CD4-positive, CD25-positive, alpha-beta regulatory T cell (primary cell): ENCODE data around the gene OTOA. TPM values are rescaled to one million over a fixed set of nuclear protein-coding genes. Genes with fewer than 3 reads are reported as not detected.
"Not testable (repeated sequence)": the region's sequence is repeated elsewhere in the genome, so short reads cannot be mapped to it uniquely, and the experiment has no call there.

Source experiments
- ATAC-seq, 2 donors: fragments of 150-1000 bp; cut with Tn5 transposase; one replicate each; pipeline ENCODE4 v1.10.0; 2021; ENCODE audit warnings: low read depth in 2 of 2, moderate number of reproducible peaks in 2 of 2, moderate library complexity in 1 of 2
- DNase-seq, 3 donors: peaks; one replicate each; pipeline versions ENCODE4 v3.0.0 to v3.0.0-alpha.2; 2012 to 2022; ENCODE audit warnings: mixed read lengths in 1 of 3
- H3K27ac ChIP-seq: one replicate; pipeline ENCODE4 v1.7.0; 2013; ENCODE audit warnings: mild to moderate bottlenecking, low read length; ENCODE audit not compliant: insufficient read depth, poor library complexity, severe bottlenecking
- H3K27me3 ChIP-seq: one replicate; pipeline ENCODE4 v1.7.0; 2013; ENCODE audit warnings: low read length; ENCODE audit not compliant: control insufficient read depth, insufficient read depth
- H3K36me3 ChIP-seq: one replicate; pipeline ENCODE4 v1.7.0; 2013; ENCODE audit warnings: mild to moderate bottlenecking, low read length, moderate library complexity; ENCODE audit not compliant: control insufficient read depth, insufficient read depth
- H3K4me1 ChIP-seq: 2 replicates; pipeline ENCODE4 v1.7.0; 2013; ENCODE audit warnings: mild to moderate bottlenecking, low read length; ENCODE audit not compliant: insufficient read depth, control insufficient read depth, poor library complexity, severe bottlenecking
- H3K4me3 ChIP-seq: one replicate; pipeline ENCODE4 v1.7.0; 2013; ENCODE audit warnings: low read depth, mild to moderate bottlenecking, low read length, moderate library complexity
- H3K9me3 ChIP-seq, 2 experiments: 1 replicate in 1 of 2; 2 replicates in 1 of 2; pipeline ENCODE4 v1.7.0; 2013; ENCODE audit warnings: low read length in 2 of 2, mild to moderate bottlenecking in 1 of 2, moderate library complexity in 1 of 2; ENCODE audit not compliant: control insufficient read depth in 2 of 2
- H3K27ac Mint-ChIP-seq, 3 donors: one replicate each; pipeline ENCODE4 v1.8.0; 2020 to 2022; ENCODE audit warnings: mild to moderate bottlenecking in 3 of 3, mixed read lengths in 3 of 3, moderate library complexity in 2 of 3
- H3K27me3 Mint-ChIP-seq: one replicate; pipeline ENCODE4 v1.8.0; 2022; ENCODE audit warnings: mild to moderate bottlenecking, mixed read lengths
- H3K36me3 Mint-ChIP-seq: one replicate; pipeline ENCODE4 v1.8.0; 2020; ENCODE audit warnings: mixed read lengths
- H3K4me1 Mint-ChIP-seq, 4 donors: one replicate each; pipeline ENCODE4 v1.8.0; 2020 to 2022; ENCODE audit warnings: mixed read lengths in 4 of 4, mild to moderate bottlenecking in 1 of 4
- H3K4me3 Mint-ChIP-seq, 4 donors: one replicate each; pipeline ENCODE4 v1.8.0; 2020 to 2022; ENCODE audit warnings: mild to moderate bottlenecking in 4 of 4, mixed read lengths in 4 of 4, moderate library complexity in 3 of 4
- H3K9me3 Mint-ChIP-seq, 7 donors: one replicate each; pipeline ENCODE4 v1.8.0; 2020 to 2022; ENCODE audit warnings: mixed read lengths in 7 of 7, mild to moderate bottlenecking in 3 of 7, moderate library complexity in 2 of 7
- polyA plus RNA-seq, 4 donors: library from polyadenylated mRNA; unstranded; fragments of 300-500 nt; fragmentation: Illumina TruSeq; gene quantifications; one replicate each; pipeline ENCODE4 v1.2.3, GENCODE V29; 2021
- total RNA-seq: library from RNA; stranded (reverse); gene quantifications from one replicate; pipeline ENCODE4 v1.2.3, GENCODE V29; 2022

OTOA gene
- total and polyA plus RNA-seq, 5 donors from 2014 or later = not detected

DNA sequence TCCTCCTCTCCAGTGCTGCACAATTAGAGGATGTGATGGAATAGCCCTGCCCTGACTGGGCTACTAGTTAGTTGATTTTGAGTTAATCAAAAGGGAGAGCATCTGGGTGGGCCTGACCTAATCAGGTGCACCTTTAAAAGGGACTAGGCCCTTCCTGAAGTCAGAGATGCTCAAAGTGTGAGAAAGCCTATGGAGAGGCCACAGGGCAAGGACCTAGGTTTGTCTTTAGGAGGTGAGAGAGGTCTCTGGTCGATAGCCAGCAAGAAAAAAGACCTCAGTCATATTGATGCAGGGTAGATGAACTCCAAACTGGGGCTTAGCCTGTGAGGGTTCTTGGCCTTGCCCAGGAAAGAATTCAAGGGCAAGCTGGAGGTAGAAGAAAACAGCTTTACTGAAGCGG is 104.5 kb downstream of the OTOA start:
- H3K27me3 Mint-ChIP-seq, H3K9me3 Mint-ChIP-seq, H3K27me3 ChIP-seq, DNase-seq, ATAC-seq, H3K9me3 ChIP-seq, H3K27ac ChIP-seq, H3K36me3 Mint-ChIP-seq, H3K4me3 ChIP-seq, H3K4me1 Mint-ChIP-seq, H3K4me3 Mint-ChIP-seq, H3K4me1 ChIP-seq, H3K36me3 ChIP-seq, H3K27ac Mint-ChIP-seq: not testable (repeated sequence)

DNA sequence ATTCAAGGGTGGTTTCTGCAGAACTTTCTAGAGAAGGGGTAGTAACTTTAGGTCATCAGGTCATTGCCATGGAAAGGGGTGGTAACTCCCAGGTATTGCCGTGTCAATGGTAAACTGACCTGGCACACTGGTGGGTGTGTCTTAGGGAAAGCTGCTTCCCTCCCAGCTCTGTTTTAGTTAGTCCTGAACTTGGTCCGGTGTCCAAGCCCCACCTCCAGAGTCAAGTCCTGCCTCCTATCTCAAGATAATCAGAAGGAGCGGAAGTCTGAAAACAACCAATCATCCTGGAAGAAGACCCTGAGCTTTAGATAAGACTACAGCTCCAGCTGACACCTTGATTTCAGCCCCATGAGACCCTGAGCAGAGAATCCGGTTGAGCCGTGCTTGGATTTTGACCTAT is 105.0 kb downstream of the OTOA start:
- H3K9me3 Mint-ChIP-seq, H3K9me3 ChIP-seq, H3K27me3 Mint-ChIP-seq, H3K36me3 Mint-ChIP-seq, H3K27ac ChIP-seq, H3K4me3 ChIP-seq, H3K4me1 ChIP-seq, DNase-seq, H3K36me3 ChIP-seq, H3K4me3 Mint-ChIP-seq, ATAC-seq, H3K27me3 ChIP-seq, H3K4me1 Mint-ChIP-seq, H3K27ac Mint-ChIP-seq: not testable (repeated sequence)

DNA sequence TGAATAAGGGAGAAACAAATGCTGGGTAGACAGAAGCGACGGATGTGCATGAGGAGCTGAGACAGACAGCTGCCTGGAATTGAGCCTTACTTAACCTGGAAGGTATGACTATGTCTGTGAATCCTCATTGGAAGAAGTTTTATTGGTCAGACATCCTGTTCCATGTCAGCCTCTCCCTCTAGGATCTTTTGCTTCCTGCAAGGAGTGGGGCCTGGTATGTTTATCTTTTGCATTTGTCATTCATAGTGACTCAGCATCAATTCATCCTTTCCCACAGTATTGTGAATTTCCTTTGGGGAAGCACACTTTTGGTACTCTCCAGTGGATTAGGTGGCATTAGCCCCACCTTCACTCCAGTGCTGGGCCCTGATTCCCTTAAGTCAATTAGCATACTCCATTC is 105.5 kb downstream of the OTOA start:
- H3K27ac Mint-ChIP-seq, H3K4me3 Mint-ChIP-seq, ATAC-seq, H3K27me3 Mint-ChIP-seq, H3K9me3 Mint-ChIP-seq, H3K36me3 Mint-ChIP-seq, H3K27me3 ChIP-seq, H3K36me3 ChIP-seq, H3K9me3 ChIP-seq, H3K4me1 ChIP-seq, H3K4me3 ChIP-seq, H3K4me1 Mint-ChIP-seq, H3K27ac ChIP-seq, DNase-seq: not testable (repeated sequence)

GRCh38 chr16:21770584-21770983 is 106.8 kb downstream of the OTOA start:
- H3K27ac Mint-ChIP-seq, H3K4me1 Mint-ChIP-seq, ATAC-seq, H3K4me1 ChIP-seq, H3K36me3 Mint-ChIP-seq, DNase-seq, H3K27me3 ChIP-seq, H3K27ac ChIP-seq, H3K9me3 Mint-ChIP-seq, H3K27me3 Mint-ChIP-seq, H3K36me3 ChIP-seq, H3K4me3 Mint-ChIP-seq, H3K9me3 ChIP-seq, H3K4me3 ChIP-seq: not testable (repeated sequence)

DNA sequence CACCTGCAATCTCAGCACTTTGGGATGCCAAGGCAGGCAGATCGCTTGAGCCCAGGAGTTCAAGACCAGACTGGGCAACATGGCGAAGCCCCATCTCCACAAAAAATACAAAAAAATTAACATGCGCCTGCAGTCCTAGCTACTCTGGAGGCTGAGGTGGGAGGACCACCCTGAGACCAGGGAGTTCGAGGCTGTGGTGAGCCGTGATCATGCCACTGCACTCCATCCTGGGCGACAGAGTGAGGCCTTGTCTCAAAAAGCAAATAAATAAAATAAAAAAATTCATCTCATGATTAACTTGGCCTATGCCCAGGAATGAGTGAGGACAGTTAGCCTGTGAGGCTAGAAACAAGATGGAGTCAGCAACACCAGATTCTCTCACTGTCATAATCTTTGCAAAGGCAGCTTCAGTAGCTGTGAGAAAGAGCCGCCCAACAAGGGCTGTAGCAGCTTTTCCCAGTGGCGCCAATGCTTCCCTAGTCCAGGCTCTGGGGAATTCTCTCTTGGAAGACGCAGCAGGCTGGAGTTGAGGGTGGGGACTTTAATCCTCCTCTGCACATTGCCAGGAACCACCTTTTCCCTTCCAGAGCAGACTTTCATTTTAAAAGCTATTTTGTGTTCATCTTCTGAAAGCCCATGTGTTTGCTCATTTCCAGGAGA is 108.9 kb downstream of the OTOA start:
- not testable (repeated sequence) for H3K9me3 Mint-ChIP-seq, H3K4me3 Mint-ChIP-seq, H3K27me3 Mint-ChIP-seq, H3K27ac ChIP-seq, H3K4me3 ChIP-seq, DNase-seq, H3K36me3 ChIP-seq, H3K27me3 ChIP-seq, ATAC-seq, H3K9me3 ChIP-seq, H3K36me3 Mint-ChIP-seq, H3K4me1 Mint-ChIP-seq, H3K4me1 ChIP-seq
- H3K27ac Mint-ChIP-seq = peak overlapping the region in 1 of 3 donors; percentile 63

DNA sequence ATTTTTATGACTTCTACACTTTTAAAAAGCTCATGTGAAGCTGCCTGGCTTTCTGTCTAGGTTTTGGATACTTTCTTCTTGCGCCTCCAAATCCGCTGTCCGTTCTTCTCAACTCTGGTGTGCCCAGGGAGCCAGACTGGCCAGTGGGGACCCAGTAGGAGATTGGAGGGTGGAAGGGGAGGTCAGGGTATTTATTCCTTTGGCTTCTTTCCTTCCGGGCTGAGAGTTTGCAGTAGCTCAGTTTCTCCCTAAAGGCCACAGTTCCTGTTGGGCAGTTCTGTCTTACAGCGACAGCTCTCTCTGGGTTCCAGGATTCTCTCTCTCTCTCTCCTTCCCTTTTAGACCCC is 109.4 kb downstream of the OTOA start:
- DNase-seq, H3K27ac Mint-ChIP-seq, H3K36me3 ChIP-seq, H3K27me3 ChIP-seq, H3K27me3 Mint-ChIP-seq, H3K4me3 ChIP-seq, H3K9me3 Mint-ChIP-seq, H3K9me3 ChIP-seq, H3K4me1 ChIP-seq, H3K4me1 Mint-ChIP-seq, H3K27ac ChIP-seq, ATAC-seq, H3K36me3 Mint-ChIP-seq, H3K4me3 Mint-ChIP-seq: not testable (repeated sequence)

DNA sequence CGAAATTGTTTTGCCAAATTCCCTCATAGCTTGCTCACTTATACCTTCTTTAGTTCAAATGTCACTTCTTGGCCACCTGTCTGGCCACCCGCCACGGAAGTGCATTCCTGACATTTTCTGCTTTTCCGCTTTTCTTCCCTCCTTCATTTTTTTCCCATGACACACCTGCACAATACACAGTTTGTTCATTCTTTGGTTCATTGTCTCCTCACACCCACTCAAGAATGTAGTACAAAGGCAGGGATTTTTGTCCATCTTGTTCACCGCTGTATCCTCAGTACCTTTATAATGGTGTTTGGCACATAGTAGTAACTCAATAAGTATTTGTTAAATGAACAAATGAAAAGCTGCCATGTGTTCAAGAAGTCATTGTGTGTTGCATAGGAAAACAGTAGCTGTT is 116.8 kb downstream of the OTOA start:
- H3K36me3 Mint-ChIP-seq, H3K4me3 Mint-ChIP-seq, H3K4me1 Mint-ChIP-seq, H3K9me3 Mint-ChIP-seq, H3K27me3 ChIP-seq, H3K27ac Mint-ChIP-seq, H3K4me3 ChIP-seq, H3K27me3 Mint-ChIP-seq, H3K4me1 ChIP-seq, H3K27ac ChIP-seq, H3K9me3 ChIP-seq, DNase-seq, ATAC-seq, H3K36me3 ChIP-seq: not testable (repeated sequence)

- peak; percentile 55 to 61 for ATAC-seq
Measured at GRCh38 chr16:21790506-21790905, 126.7 kb downstream of the OTOA start.

More at GRCh38 chr16:21790506-21790905, 126.7 kb downstream of the OTOA start:
- not testable (repeated sequence) for H3K27ac Mint-ChIP-seq, H3K27me3 Mint-ChIP-seq, H3K9me3 ChIP-seq, H3K4me1 Mint-ChIP-seq, H3K9me3 Mint-ChIP-seq, H3K4me3 ChIP-seq, H3K4me3 Mint-ChIP-seq, H3K4me1 ChIP-seq, DNase-seq, H3K27me3 ChIP-seq, H3K36me3 ChIP-seq, H3K36me3 Mint-ChIP-seq, H3K27ac ChIP-seq
